Fibroblast of villous mesenchyme (primary cell): ENCODE data around the gene ADD2. TPM values are rescaled to one million over a fixed set of nuclear protein-coding genes. Genes with fewer than 3 reads are reported as not detected.

Source experiments
- DNase-seq: peaks from one replicate; pipeline ENCODE4 v3.0.0-alpha.2; 2010; ENCODE audit warnings: low read depth
- H3K4me3 ChIP-seq: 2 replicates; pipeline ENCODE4 v1.5.1; 2011; ENCODE audit warnings: low read depth, mild to moderate bottlenecking, low read length
- CTCF ChIP-seq: IDR thresholded peaks from 2 replicates; pipeline ENCODE4 v1.5.1; 2012; ENCODE audit warnings: low read depth, mild to moderate bottlenecking, low read length; ENCODE audit not compliant: insufficient read depth
- total RNA-seq: library from RNA; depleted of rRNA; stranded (reverse); fragments of >200 nt; gene quantifications from 2 replicates; pipeline ENCODE4 v1.2.3, GENCODE V29; 2012

ADD2 gene
- total RNA-seq, 1 donor, result not detected

GRCh38 chr2:70692256-70692655 lies 75.7 kb downstream of the ADD2 start:
- TF ChIP-seq CTCF, result no peak
- H3K4me3 ChIP-seq, result no peak overlapping the region
- no peak for DNase-seq

- no peak for DNase-seq
- no peak for TF ChIP-seq CTCF
- no peak overlapping the region for H3K4me3 ChIP-seq
Observed at GRCh38 chr2:70691497-70692140, 76.4 kb downstream of the ADD2 start.

GRCh38 chr2:70690846-70691245 lies 77.2 kb downstream of the ADD2 start:
- DNase-seq, result no peak
- no peak for TF ChIP-seq CTCF
- no peak overlapping the region for H3K4me3 ChIP-seq

GRCh38 chr2:70688427-70688826 lies 79.6 kb downstream of the ADD2 start:
- no peak overlapping the region for H3K4me3 ChIP-seq
- TF ChIP-seq CTCF, result no peak
- DNase-seq, result no peak

GRCh38 chr2:70687461-70687795 lies 80.6 kb downstream of the ADD2 start:
- no peak for TF ChIP-seq CTCF
- DNase-seq, result no peak
- no peak overlapping the region for H3K4me3 ChIP-seq

- no peak overlapping the region for H3K4me3 ChIP-seq
- peak; percentile 52 for DNase-seq
- TF ChIP-seq CTCF, result peak; percentile 57
Observed at GRCh38 chr2:70686577-70687460, 81.2 kb downstream of the ADD2 start.
